ENCODE results near the gene MFN2. TPM values are rescaled to one million over a fixed set of nuclear protein-coding genes. Genes with fewer than 3 reads are reported as not detected.
"Not testable (repeated sequence)": the region's sequence is repeated elsewhere in the genome, so short reads cannot be mapped to it uniquely, and the experiment has no call there.

The MFN2 gene
- total RNA-seq, 4 donors from 2014 or later = 72.1 to 92.8 (median 75.6) TPM

GRCh38 chr1:12007204-12007603, 27.0 kb downstream of the MFN2 start:
- WGBS, 2 donors (ENCODE audit: low coverage in 1 of 2) = 94 to 100% methylated on average over 3 to 6 of the region's 6 CpGs
- H3K27ac ChIP-seq = no peak overlapping the region
- in situ Hi-C loops (cut with MboI; ENCODE audit: low pct_ligation_motif_present in 1 of 4, low pct_unique_long_range_greater_than_20kb in 1 of 4, low sequenced_read_pairs in 3 of 4) = no loop called here
- H3K9me3 ChIP-seq = no peaks in the 10 kb centered on the region
- H3K27me3 ChIP-seq = no peaks in the 10 kb centered on the region
- H3K36me3 ChIP-seq = peaks cover 0 to 83% (median 38%) of the 10 kb centered on the region in 4 donors
- intact Hi-C loops (cut with DNase I; ENCODE audit: low total_unique reads) = no loop called here
- no peaks in the 10 kb centered on the region for H3K4me1 ChIP-seq
- no peak for TF ChIP-seq CTCF (IDR thresholded peaks at IDR 0.05)
- no peak for DNase-seq
- no peak overlapping the region for H3K4me3 ChIP-seq

GRCh38 chr1:12008355-12008754, 28.1 kb downstream of the MFN2 start:
- peaks cover 0 to 74% (median 33%) of the 10 kb centered on the region in 4 donors for H3K36me3 ChIP-seq
- H3K9me3 ChIP-seq; H3K4me3 ChIP-seq; H3K4me1 ChIP-seq; DNase-seq; H3K27ac ChIP-seq; H3K27me3 ChIP-seq; intact Hi-C loops (cut with DNase I; ENCODE audit: low total_unique reads); in situ Hi-C loops (cut with MboI; ENCODE audit: low pct_ligation_motif_present in 1 of 4, low pct_unique_long_range_greater_than_20kb in 1 of 4, low sequenced_read_pairs in 3 of 4): not testable (repeated sequence)
- 95% methylated on average over 23 of the region's 33 CpGs; no CpG with 5 or more reads in 1 of the 2 donors for WGBS, 2 donors (ENCODE audit: low coverage in 1 of 2)

- 91% methylated on average over 9 of the region's 9 CpGs; no CpG with 5 or more reads in 1 of the 2 donors for WGBS, 2 donors (ENCODE audit: low coverage in 1 of 2)
- no peak overlapping the region for H3K4me3 ChIP-seq
- no peak for DNase-seq
- peaks cover 0 to 63% (median 28%) of the 10 kb centered on the region in 4 donors for H3K36me3 ChIP-seq
- no peak overlapping the region for H3K27ac ChIP-seq
- no peaks in the 10 kb centered on the region for H3K27me3 ChIP-seq
- no peak for TF ChIP-seq EP300 (IDR thresholded peaks at IDR 0.05; ENCODE audit: low read depth)
- no peak for TF ChIP-seq POLR2AphosphoS5 (IDR thresholded peaks at IDR 0.05)
- TF ChIP-seq POLR2A (IDR thresholded peaks at IDR 0.05) = no peak
- TF ChIP-seq CTCF (IDR thresholded peaks at IDR 0.05) = no peak
- intact Hi-C loops (cut with DNase I; ENCODE audit: low total_unique reads) (no loop called here), in situ Hi-C loops (cut with MboI; ENCODE audit: low pct_ligation_motif_present in 1 of 4, low pct_unique_long_range_greater_than_20kb in 1 of 4, low sequenced_read_pairs in 3 of 4) (no loop called here)
- no peaks in the 10 kb centered on the region for H3K9me3 ChIP-seq
- no peaks in the 10 kb centered on the region for H3K4me1 ChIP-seq
These were observed 29.2 kb downstream of the MFN2 start for GRCh38 chr1:12009318-12009947.

GRCh38 chr1:12010746-12011570, 30.7 kb downstream of the MFN2 start:
- H3K9me3 ChIP-seq = no peaks in the 10 kb centered on the region
- intact Hi-C loops (cut with DNase I; ENCODE audit: low total_unique reads) = no loop called here

More at GRCh38 chr1:12010746-12011570, 30.7 kb downstream of the MFN2 start:
- WGBS, 2 donors (ENCODE audit: low coverage in 1 of 2) = 80 to 88% methylated on average over 2 to 15 of the region's 16 CpGs
- in situ Hi-C loops (cut with MboI; ENCODE audit: low pct_ligation_motif_present in 1 of 4, low pct_unique_long_range_greater_than_20kb in 1 of 4, low sequenced_read_pairs in 3 of 4) = no loop called here
- Histone ChIP-seq H3K27ac (no peak overlapping the region), H3K36me3 (peaks cover 0 to 48% (median 21%) of the 10 kb centered on the region in 4 donors), H3K4me3 (no peak overlapping the region), H3K27me3 (no peaks in the 10 kb centered on the region), H3K4me1 (no peaks in the 10 kb centered on the region)
- TF ChIP-seq POLR2A (IDR thresholded peaks at IDR 0.05) = no peak
- TF ChIP-seq CTCF (IDR thresholded peaks at IDR 0.05) = no peak
- TF ChIP-seq POLR2AphosphoS5 (IDR thresholded peaks at IDR 0.05) = no peak
- no peak for TF ChIP-seq EP300 (IDR thresholded peaks at IDR 0.05; ENCODE audit: low read depth)
- no peak for DNase-seq

All from transverse colon (tissue), 4 donors.